Measurements from ENCODE around the gene DTWD1. TPM values are rescaled to one million over a fixed set of nuclear protein-coding genes. Genes with fewer than 3 reads are reported as not detected.
"Not testable (repeated sequence)": the region's sequence is repeated elsewhere in the genome, so short reads cannot be mapped to it uniquely, and the experiment has no call there.

DTWD1 gene
- total RNA-seq, 1 donor from 2014 or later = 29.3 TPM

DNA sequence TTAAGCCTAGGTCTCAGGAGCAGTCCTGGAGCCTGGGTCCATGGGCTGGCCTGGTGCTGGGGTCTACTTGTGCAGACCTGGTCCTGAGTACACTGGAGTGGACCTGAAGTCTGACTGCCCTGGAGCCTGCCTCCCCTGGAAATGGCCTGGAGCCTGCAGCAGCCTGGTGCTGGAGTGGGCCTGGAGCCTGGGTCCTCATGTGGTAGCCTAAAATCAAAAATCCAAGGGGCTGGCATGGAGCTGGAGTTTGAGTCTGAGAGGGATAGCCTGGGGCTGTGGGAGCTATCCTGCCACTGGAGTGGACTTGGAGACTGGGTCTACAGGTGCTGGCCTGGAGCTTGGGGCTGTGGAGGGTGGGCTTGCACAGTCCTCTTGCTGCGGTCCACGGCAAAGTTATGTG, 15.3 kb upstream of the DTWD1 start:
- Histone ChIP-seq H3K27ac (no peak overlapping the region), H3K27me3 (no peaks in the 10 kb centered on the region), H3K9me3 (peaks cover 10% of the 10 kb centered on the region), H3K4me3 (no peak overlapping the region), H3K4me1 (no peaks in the 10 kb centered on the region), H3K36me3 (no peaks in the 10 kb centered on the region)
- TF ChIP-seq, protein P1, sequence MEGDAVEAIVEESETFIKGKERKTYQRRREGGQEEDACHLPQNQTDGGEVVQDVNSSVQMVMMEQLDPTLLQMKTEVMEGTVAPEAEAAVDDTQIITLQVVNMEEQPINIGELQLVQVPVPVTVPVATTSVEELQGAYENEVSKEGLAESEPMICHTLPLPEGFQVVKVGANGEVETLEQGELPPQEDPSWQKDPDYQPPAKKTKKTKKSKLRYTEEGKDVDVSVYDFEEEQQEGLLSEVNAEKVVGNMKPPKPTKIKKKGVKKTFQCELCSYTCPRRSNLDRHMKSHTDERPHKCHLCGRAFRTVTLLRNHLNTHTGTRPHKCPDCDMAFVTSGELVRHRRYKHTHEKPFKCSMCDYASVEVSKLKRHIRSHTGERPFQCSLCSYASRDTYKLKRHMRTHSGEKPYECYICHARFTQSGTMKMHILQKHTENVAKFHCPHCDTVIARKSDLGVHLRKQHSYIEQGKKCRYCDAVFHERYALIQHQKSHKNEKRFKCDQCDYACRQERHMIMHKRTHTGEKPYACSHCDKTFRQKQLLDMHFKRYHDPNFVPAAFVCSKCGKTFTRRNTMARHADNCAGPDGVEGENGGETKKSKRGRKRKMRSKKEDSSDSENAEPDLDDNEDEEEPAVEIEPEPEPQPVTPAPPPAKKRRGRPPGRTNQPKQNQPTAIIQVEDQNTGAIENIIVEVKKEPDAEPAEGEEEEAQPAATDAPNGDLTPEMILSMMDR (IDR thresholded peaks at IDR 0.05) = no peak
- ATAC-seq = peak; percentile 14
- DNase-seq = no peak
- intact Hi-C loops (cut with DNase I) = no loop called here

DNA sequence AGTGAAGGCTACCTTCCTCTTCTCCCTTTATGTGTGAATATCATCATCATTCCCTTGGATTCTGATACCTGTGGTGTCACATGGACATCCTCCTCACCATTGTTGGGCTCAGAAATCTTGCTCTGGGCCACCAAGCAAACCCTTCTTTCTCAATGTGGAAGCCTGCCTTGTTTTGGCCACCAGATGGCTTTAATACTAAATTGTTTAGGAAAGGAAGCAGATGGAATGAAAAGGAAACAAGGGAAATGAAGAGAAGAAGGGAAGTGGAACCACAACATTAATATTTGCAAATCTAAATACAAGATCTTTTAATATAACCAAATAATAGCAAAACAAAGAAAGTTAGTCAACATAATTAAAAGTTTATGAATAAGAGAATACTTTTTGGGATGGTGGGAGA, 14.3 kb upstream of the DTWD1 start:
- H3K9me3 ChIP-seq = peaks cover 2% of the 10 kb centered on the region
- TF ChIP-seq, protein P1 (IDR thresholded peaks at IDR 0.05) = no peak
- H3K4me1 ChIP-seq = no peaks in the 10 kb centered on the region
- ATAC-seq (no peak), DNase-seq (no peak)
- H3K36me3 ChIP-seq = no peaks in the 10 kb centered on the region
- no peak overlapping the region for H3K27ac ChIP-seq
- no peaks in the 10 kb centered on the region for H3K27me3 ChIP-seq
- intact Hi-C loops (cut with DNase I) = no loop called here
- no peak overlapping the region for H3K4me3 ChIP-seq

DNA sequence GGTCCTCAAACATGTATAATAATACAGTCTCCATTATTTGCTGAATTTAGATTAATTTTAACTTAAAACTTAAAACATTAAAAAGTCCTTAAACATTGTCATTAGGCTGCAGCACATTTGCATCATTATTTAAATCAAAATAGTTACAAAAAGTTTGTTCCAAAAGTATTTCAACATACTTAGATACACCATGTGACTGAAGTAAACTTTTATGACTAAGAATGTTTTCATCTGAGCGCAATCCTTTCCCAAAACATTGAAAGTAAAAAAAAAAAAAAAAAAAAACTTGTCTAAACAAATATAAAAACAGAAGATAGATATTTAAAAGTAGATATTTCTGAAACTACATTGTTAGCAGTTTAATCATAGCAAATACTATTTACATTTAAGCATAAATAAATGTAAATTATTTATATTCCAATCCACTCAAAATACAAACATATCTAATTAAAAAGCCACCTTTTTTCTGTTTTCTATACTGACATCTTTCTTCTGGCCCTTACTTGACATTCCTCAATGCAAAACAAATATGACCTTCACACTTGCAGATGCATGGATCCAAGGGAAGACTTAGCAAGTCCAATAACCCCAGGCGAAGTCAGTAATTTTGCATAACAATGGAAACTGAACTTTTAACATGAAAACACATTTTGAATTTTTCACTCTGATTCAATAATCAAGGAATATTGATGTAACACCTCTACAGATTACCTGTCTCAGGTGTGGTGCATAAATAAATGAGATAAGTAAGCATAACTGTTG, 10.5 kb upstream of the DTWD1 start:
- H3K4me1 ChIP-seq = no peaks in the 10 kb centered on the region
- H3K36me3 ChIP-seq = no peaks in the 10 kb centered on the region
- no peaks in the 10 kb centered on the region for H3K9me3 ChIP-seq
- no peak overlapping the region for H3K4me3 ChIP-seq
- TF ChIP-seq, protein P1 (IDR thresholded peaks at IDR 0.05) = no peak
- no peaks in the 10 kb centered on the region for H3K27me3 ChIP-seq
- intact Hi-C loops (cut with DNase I) = no loop called here
- ATAC-seq = no peak
- H3K27ac ChIP-seq = no peak overlapping the region
- no peak for DNase-seq

DNA sequence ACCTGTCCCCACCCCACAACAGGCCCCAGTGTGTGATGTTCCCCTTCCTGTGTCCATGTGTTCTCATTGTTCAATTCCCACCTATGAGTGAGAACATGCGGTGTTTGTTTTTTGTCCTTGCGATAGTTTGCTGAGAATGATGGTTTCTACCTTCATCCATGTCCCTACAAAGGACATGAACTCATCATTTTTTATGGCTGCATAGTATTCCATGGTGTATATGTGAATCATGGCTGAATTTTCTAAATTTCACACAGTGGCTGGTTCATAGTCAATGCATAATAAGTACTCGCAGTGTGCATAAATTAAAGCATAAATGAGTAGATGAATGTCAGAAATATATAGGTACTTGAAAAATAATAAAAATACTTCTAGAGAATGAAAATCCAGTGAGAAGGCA, 8.6 kb upstream of the DTWD1 start:
- H3K36me3 ChIP-seq; DNase-seq; H3K4me3 ChIP-seq; H3K4me1 ChIP-seq; H3K27ac ChIP-seq; H3K9me3 ChIP-seq; intact Hi-C loops (cut with DNase I); ATAC-seq; H3K27me3 ChIP-seq: not testable (repeated sequence)

DNA sequence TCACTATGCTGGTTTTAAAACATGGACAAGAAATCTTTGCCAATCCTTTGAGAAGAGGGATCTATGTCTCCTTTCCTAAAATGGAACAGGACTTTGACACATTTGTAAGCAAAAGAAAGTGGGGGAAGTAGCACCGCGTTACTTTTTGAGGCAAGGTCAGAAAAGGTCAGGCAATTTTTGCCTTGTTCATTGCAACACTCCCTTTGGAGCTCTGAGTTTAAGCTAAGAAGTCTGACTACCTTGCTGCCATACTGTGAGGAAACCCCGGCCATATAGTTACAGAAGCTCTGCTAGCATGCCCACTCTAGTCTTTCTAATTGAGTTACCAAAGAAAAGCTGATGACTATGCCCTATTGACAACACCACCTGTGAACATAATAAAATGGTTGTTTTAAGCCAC, 1.6 kb upstream of the DTWD1 start:
- Histone ChIP-seq H3K4me1 (peaks cover 25% of the 10 kb centered on the region), H3K36me3 (no peaks in the 10 kb centered on the region), H3K9me3 (no peaks in the 10 kb centered on the region), H3K27me3 (no peaks in the 10 kb centered on the region), H3K4me3 (no peak overlapping the region), H3K27ac (peak overlapping the region; percentile 98)
- TF ChIP-seq, protein P1 (IDR thresholded peaks at IDR 0.05) = no peak
- ATAC-seq (no peak), DNase-seq (no peak)
- intact Hi-C loops (cut with DNase I) = no loop called here

DNA sequence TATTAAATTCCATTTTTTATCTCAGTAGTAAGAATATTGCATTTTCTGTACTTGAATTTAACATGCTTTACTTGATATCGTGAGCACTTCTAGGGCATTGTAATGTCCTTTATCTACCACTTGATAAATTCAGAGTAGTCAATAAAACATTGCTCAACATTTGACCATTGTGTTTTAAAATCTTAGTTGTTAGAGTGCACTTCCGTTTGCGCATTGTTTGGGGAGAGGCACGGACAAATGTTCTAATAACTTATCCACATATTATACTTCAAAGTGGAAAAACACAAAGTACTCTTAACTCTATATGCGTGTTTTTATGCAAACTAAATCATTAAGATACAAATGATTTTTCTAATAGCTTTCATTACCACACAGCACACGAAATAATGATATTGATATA, 649 bp upstream of the DTWD1 start:
- Histone ChIP-seq H3K27ac (peak overlapping the region; percentile 98), H3K4me1 (peaks cover 25% of the 10 kb centered on the region), H3K9me3 (no peaks in the 10 kb centered on the region), H3K27me3 (no peaks in the 10 kb centered on the region), H3K36me3 (no peaks in the 10 kb centered on the region), H3K4me3 (peak overlapping the region; percentile 85)
- no peak for ATAC-seq
- DNase-seq = no peak
- TF ChIP-seq, protein P1 (IDR thresholded peaks at IDR 0.05) = peak; percentile 24
- intact Hi-C loops (cut with DNase I) = no loop called here
